Measurements from ENCODE around the gene BEND7.

DNA sequence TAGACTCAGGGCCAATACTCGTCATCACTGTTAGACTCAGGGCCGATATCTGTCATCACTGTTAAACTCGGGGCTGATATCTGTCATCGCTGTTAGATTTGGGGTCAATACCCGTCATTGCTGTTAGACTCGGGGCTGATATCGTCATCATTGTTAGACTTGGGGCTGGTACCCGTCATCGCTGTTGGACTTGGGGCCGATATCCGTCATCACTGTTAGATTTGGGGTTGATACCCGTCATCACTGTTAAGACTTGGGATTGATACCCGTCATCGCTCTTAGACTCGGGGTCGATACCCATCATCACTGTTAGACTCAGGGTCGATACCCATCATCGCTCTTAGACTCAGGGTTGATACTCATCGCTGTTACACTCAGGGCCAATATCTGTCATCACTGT is 56.5 kb downstream of the BEND7 start:
- TF ChIP-seq GABPA (tag; conservative IDR thresholded peaks at IDR 0.05; ENCODE audit: low read depth) (no peak), FOXM1 (IDR thresholded peaks at IDR 0.05; ENCODE audit: low read depth) (no peak), FOXM1 (CRISPR knock-in tag; IDR thresholded peaks at IDR 0.05; ENCODE audit: low read depth) (no peak), CHD1 (IDR thresholded peaks at IDR 0.05; ENCODE audit: low read length) (no peak), FOXJ2 (tag; IDR thresholded peaks at IDR 0.05) (no peak), ZNF766 (CRISPR knock-in tag; conservative IDR thresholded peaks at IDR 0.05) (no peak), POLR2A (conservative IDR thresholded peaks at IDR 0.05) (no peak), ZC3H8 (IDR thresholded peaks at IDR 0.05) (no peak), GATA2 (CRISPR knock-in tag; IDR thresholded peaks at IDR 0.05) (no peak), HDAC2 (IDR thresholded peaks at IDR 0.05) (no peak), NFRKB (IDR thresholded peaks at IDR 0.05; ENCODE audit: low read depth) (no peak), PHF8 (IDR thresholded peaks at IDR 0.05; ENCODE audit: borderline replicate concordance, low read length) (no peak)
- TF ChIP-seq, protein P1, sequence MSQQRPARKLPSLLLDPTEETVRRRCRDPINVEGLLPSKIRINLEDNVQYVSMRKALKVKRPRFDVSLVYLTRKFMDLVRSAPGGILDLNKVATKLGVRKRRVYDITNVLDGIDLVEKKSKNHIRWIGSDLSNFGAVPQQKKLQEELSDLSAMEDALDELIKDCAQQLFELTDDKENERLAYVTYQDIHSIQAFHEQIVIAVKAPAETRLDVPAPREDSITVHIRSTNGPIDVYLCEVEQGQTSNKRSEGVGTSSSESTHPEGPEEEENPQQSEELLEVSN (IDR thresholded peaks at IDR 0.05; ENCODE audit: borderline replicate concordance in 1 of 2, extremely low read depth in 1 of 2, insufficient read depth in 1 of 2, insufficient read length in 1 of 2, low read depth in 1 of 2, low read length in 1 of 2, poor library complexity in 1 of 2, severe bottlenecking in 1 of 2) = no peak
- TF ChIP-seq, protein P2, sequence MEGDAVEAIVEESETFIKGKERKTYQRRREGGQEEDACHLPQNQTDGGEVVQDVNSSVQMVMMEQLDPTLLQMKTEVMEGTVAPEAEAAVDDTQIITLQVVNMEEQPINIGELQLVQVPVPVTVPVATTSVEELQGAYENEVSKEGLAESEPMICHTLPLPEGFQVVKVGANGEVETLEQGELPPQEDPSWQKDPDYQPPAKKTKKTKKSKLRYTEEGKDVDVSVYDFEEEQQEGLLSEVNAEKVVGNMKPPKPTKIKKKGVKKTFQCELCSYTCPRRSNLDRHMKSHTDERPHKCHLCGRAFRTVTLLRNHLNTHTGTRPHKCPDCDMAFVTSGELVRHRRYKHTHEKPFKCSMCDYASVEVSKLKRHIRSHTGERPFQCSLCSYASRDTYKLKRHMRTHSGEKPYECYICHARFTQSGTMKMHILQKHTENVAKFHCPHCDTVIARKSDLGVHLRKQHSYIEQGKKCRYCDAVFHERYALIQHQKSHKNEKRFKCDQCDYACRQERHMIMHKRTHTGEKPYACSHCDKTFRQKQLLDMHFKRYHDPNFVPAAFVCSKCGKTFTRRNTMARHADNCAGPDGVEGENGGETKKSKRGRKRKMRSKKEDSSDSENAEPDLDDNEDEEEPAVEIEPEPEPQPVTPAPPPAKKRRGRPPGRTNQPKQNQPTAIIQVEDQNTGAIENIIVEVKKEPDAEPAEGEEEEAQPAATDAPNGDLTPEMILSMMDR (IDR thresholded peaks at IDR 0.05 in 2 of 3, conservative IDR thresholded peaks at IDR 0.05 in 1 of 3; ENCODE audit: insufficient read depth in 2 of 3, low read depth in 1 of 3, low read length in 3 of 3) = no peak
- TF ChIP-seq, protein P3, sequence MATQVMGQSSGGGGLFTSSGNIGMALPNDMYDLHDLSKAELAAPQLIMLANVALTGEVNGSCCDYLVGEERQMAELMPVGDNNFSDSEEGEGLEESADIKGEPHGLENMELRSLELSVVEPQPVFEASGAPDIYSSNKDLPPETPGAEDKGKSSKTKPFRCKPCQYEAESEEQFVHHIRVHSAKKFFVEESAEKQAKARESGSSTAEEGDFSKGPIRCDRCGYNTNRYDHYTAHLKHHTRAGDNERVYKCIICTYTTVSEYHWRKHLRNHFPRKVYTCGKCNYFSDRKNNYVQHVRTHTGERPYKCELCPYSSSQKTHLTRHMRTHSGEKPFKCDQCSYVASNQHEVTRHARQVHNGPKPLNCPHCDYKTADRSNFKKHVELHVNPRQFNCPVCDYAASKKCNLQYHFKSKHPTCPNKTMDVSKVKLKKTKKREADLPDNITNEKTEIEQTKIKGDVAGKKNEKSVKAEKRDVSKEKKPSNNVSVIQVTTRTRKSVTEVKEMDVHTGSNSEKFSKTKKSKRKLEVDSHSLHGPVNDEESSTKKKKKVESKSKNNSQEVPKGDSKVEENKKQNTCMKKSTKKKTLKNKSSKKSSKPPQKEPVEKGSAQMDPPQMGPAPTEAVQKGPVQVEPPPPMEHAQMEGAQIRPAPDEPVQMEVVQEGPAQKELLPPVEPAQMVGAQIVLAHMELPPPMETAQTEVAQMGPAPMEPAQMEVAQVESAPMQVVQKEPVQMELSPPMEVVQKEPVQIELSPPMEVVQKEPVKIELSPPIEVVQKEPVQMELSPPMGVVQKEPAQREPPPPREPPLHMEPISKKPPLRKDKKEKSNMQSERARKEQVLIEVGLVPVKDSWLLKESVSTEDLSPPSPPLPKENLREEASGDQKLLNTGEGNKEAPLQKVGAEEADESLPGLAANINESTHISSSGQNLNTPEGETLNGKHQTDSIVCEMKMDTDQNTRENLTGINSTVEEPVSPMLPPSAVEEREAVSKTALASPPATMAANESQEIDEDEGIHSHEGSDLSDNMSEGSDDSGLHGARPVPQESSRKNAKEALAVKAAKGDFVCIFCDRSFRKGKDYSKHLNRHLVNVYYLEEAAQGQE (IDR thresholded peaks at IDR 0.05; ENCODE audit: borderline replicate concordance) = no peak
- TF ChIP-seq, protein P3 (CRISPR knock-in tag; IDR thresholded peaks at IDR 0.05; ENCODE audit: low read depth) = no peak

All from K562 (cell line).